Fibroblast of villous mesenchyme (primary cell): ENCODE measurements around the gene ST8SIA5. TPM values are rescaled to one million over a fixed set of nuclear protein-coding genes. Genes with fewer than 3 reads are reported as not detected.

Experiments used
- DNase-seq: peaks from one replicate; pipeline ENCODE4 v3.0.0-alpha.2; 2010; ENCODE audit warnings: low read depth
- H3K4me3 ChIP-seq: 2 replicates; pipeline ENCODE4 v1.5.1; 2011; ENCODE audit warnings: low read depth, mild to moderate bottlenecking, low read length
- CTCF ChIP-seq: IDR thresholded peaks from 2 replicates; pipeline ENCODE4 v1.5.1; 2012; ENCODE audit warnings: low read depth, mild to moderate bottlenecking, low read length; ENCODE audit not compliant: insufficient read depth
- total RNA-seq: library from RNA; depleted of rRNA; stranded (reverse); fragments of >200 nt; gene quantifications from 2 replicates; pipeline ENCODE4 v1.2.3, GENCODE V29; 2012

ST8SIA5 gene
- total RNA-seq, 1 donor, result not detected

GRCh38 chr18:46641917-46642316, 114.9 kb downstream of the ST8SIA5 start:
- H3K4me3 ChIP-seq, result no peak overlapping the region
- no peak for TF ChIP-seq CTCF
- DNase-seq, result no peak

GRCh38 chr18:46639386-46639785, 117.5 kb downstream of the ST8SIA5 start:
- no peak overlapping the region for H3K4me3 ChIP-seq
- no peak for DNase-seq
- no peak for TF ChIP-seq CTCF

GRCh38 chr18:46636040-46636630, 120.7 kb downstream of the ST8SIA5 start:
- DNase-seq, result no peak
- no peak overlapping the region for H3K4me3 ChIP-seq
- TF ChIP-seq CTCF, result no peak

GRCh38 chr18:46632401-46633071, 124.3 kb downstream of the ST8SIA5 start:
- TF ChIP-seq CTCF, result no peak
- peak; percentile 3 for DNase-seq
- no peak overlapping the region for H3K4me3 ChIP-seq

- no peak for TF ChIP-seq CTCF
- H3K4me3 ChIP-seq, result no peak overlapping the region
- DNase-seq, result no peak
Measured at GRCh38 chr18:46630991-46631390, 125.9 kb downstream of the ST8SIA5 start.

GRCh38 chr18:46630160-46630559, 126.7 kb downstream of the ST8SIA5 start:
- no peak for DNase-seq
- no peak overlapping the region for H3K4me3 ChIP-seq
- TF ChIP-seq CTCF, result no peak

GRCh38 chr18:46629361-46629760, 127.5 kb downstream of the ST8SIA5 start:
- DNase-seq, result no peak
- TF ChIP-seq CTCF, result no peak
- H3K4me3 ChIP-seq, result no peak overlapping the region
